AG10803 (cell line): ENCODE measurements around the gene CST7.

Experiments
- DNase-seq: peaks from one replicate; pipeline ENCODE4 v3.0.0; 2010; ENCODE audit warnings: low read depth
- H3K4me3 ChIP-seq: 2 replicates; pipeline ENCODE4 v1.5.1; 2011; ENCODE audit warnings: mild to moderate bottlenecking, low read length, control low read depth
- CTCF ChIP-seq: conservative IDR thresholded peaks from 2 replicates; pipeline ENCODE4 v1.5.1; 2011; ENCODE audit warnings: mild to moderate bottlenecking, low read length, control low read depth, inconsistent platforms

CST7 gene

GRCh38 chr20:24984961-24985640 lies 36.0 kb downstream of the CST7 start:
- DNase-seq: no peak
- H3K4me3 ChIP-seq: no peak overlapping the region
- TF ChIP-seq CTCF: no peak

GRCh38 chr20:24985802-24986201 lies 36.7 kb downstream of the CST7 start:
- no peak overlapping the region for H3K4me3 ChIP-seq
- no peak for TF ChIP-seq CTCF
- DNase-seq: no peak

GRCh38 chr20:24986436-24987015 lies 37.5 kb downstream of the CST7 start:
- TF ChIP-seq CTCF: no peak
- no peak for DNase-seq
- no peak overlapping the region for H3K4me3 ChIP-seq

- no peak overlapping the region for H3K4me3 ChIP-seq
- DNase-seq: no peak
- TF ChIP-seq CTCF: no peak
These were observed 38.2 kb downstream of the CST7 start for GRCh38 chr20:24987244-24987643.

GRCh38 chr20:24987873-24988835 lies 39.1 kb downstream of the CST7 start:
- no peak for DNase-seq
- TF ChIP-seq CTCF: no peak
- H3K4me3 ChIP-seq: no peak overlapping the region

GRCh38 chr20:24989162-24989561 lies 40.1 kb downstream of the CST7 start:
- no peak overlapping the region for H3K4me3 ChIP-seq
- DNase-seq: no peak
- no peak for TF ChIP-seq CTCF
